ENCODE results near the gene ADIPOQ.

ADIPOQ gene

GRCh38 chr3:186832276-186832675 is 10.2 kb upstream of the ADIPOQ start:
- H3K9me3 ChIP-seq (ENCODE audit: severe bottlenecking): no peaks in the 10 kb centered on the region
- H3K36me3 ChIP-seq: no peaks in the 10 kb centered on the region
- DNase-seq: no peak
- no peak overlapping the region for H3K27ac ChIP-seq
- H3K4me3 ChIP-seq (ENCODE audit: low read depth, low read length): no peak overlapping the region
- H3K27me3 ChIP-seq (ENCODE audit: insufficient read depth, low read depth, severe bottlenecking): peaks cover 42% of the 10 kb centered on the region
- TF ChIP-seq CTCF (IDR thresholded peaks at IDR 0.05; ENCODE audit: low read depth, low read length): no peak

DNA sequence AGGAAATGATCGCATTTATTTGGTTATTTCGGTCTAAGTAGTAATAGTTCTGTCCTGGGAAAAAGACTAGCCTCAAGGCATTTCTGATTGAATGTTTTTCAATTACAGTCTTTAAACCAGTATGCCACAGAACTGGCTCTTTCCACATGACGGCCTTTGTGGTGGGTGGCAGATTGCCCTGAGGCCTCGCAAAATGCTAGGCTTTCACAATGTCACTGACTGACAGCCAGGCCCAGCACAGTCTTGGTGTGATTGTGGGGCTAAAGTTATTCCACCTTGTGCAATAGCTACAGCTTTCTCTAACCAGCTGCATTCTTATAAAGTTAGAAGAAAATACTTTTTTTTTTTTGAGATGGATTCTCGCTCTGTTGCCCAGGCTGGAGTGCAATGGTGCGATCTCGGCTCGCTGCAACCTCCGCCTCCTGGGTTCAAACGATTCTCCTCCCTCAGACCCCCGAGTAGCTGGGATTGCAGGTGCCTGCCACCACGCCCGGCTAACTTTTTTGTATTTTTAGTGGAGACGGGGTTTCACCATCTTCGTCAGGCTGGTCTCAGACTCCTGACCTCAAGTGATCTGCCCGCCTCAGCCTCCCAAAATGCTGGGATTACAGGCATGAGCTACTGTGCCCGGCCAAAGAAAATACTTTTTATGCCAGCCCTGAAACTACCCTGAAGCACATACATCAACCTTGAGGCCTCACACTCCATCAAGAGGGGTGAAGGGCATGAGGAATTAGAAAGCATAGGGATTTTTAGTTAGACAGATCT is 2.5 kb upstream of the ADIPOQ start:
- no peak overlapping the region for H3K27ac ChIP-seq
- H3K27me3 ChIP-seq (ENCODE audit: insufficient read depth, low read depth, severe bottlenecking): no peaks in the 10 kb centered on the region
- H3K36me3 ChIP-seq: no peaks in the 10 kb centered on the region
- no peaks in the 10 kb centered on the region for H3K9me3 ChIP-seq (ENCODE audit: severe bottlenecking)
- DNase-seq: no peak
- H3K4me3 ChIP-seq (ENCODE audit: low read depth, low read length): no peak overlapping the region
- TF ChIP-seq CTCF (IDR thresholded peaks at IDR 0.05; ENCODE audit: low read depth, low read length): no peak

DNA sequence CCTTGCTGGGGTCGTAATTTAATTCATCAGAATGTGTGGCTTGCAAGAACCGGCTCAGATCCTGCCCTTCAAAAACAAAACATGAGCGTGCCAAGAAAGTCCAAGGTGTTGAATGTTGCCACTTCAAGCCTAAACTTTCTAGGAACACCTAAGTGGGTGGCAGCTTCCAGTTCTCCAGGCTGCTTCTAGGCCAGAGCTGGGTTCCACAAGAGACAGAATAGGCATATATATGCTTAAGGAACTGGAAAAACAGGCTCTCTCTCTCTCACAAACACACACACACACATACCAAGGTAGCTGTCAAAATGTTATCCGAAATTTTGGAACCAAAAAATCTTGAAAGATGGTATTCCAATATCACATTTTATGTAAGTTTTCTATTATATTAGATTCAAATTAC is 890 bp upstream of the ADIPOQ start:
- Histone ChIP-seq H3K36me3 (no peaks in the 10 kb centered on the region), H3K9me3 (ENCODE audit: severe bottlenecking) (no peaks in the 10 kb centered on the region), H3K27me3 (ENCODE audit: insufficient read depth, low read depth, severe bottlenecking) (no peaks in the 10 kb centered on the region), H3K4me3 (ENCODE audit: low read depth, low read length) (no peak overlapping the region), H3K27ac (no peak overlapping the region)
- no peak for DNase-seq
- TF ChIP-seq CTCF (IDR thresholded peaks at IDR 0.05; ENCODE audit: low read depth, low read length): no peak

GRCh38 chr3:186843039-186843432 is 526 bp downstream of the ADIPOQ start:
- no peak overlapping the region for H3K27ac ChIP-seq
- no peak for TF ChIP-seq CTCF (IDR thresholded peaks at IDR 0.05; ENCODE audit: low read depth, low read length)
- no peak for DNase-seq

GRCh38 chr3:186844908-186845307 is 2.4 kb downstream of the ADIPOQ start:
- H3K27ac ChIP-seq: no peak overlapping the region
- no peak for TF ChIP-seq CTCF (IDR thresholded peaks at IDR 0.05; ENCODE audit: low read depth, low read length)

More at GRCh38 chr3:186843039-186843432, 526 bp downstream of the ADIPOQ start:
- Histone ChIP-seq H3K27me3 (ENCODE audit: insufficient read depth, low read depth, severe bottlenecking) (no peaks in the 10 kb centered on the region), H3K36me3 (no peaks in the 10 kb centered on the region), H3K4me3 (ENCODE audit: low read depth, low read length) (no peak overlapping the region), H3K9me3 (ENCODE audit: severe bottlenecking) (no peaks in the 10 kb centered on the region)

GRCh38 chr3:186845756-186846155 is 3.2 kb downstream of the ADIPOQ start:
- Histone ChIP-seq H3K4me3 (ENCODE audit: low read depth, low read length) (no peak overlapping the region), H3K9me3 (ENCODE audit: severe bottlenecking) (no peaks in the 10 kb centered on the region), H3K36me3 (no peaks in the 10 kb centered on the region), H3K27me3 (ENCODE audit: insufficient read depth, low read depth, severe bottlenecking) (no peaks in the 10 kb centered on the region), H3K27ac (no peak overlapping the region)
- DNase-seq: no peak
- no peak for TF ChIP-seq CTCF (IDR thresholded peaks at IDR 0.05; ENCODE audit: low read depth, low read length)

More at GRCh38 chr3:186844908-186845307, 2.4 kb downstream of the ADIPOQ start:
- H3K36me3 ChIP-seq: no peaks in the 10 kb centered on the region
- H3K27me3 ChIP-seq (ENCODE audit: insufficient read depth, low read depth, severe bottlenecking): no peaks in the 10 kb centered on the region
- no peak for DNase-seq
- H3K9me3 ChIP-seq (ENCODE audit: severe bottlenecking): no peaks in the 10 kb centered on the region
- no peak overlapping the region for H3K4me3 ChIP-seq (ENCODE audit: low read depth, low read length)
